Measurements from ENCODE around the gene SYT14.
"Not testable (repeated sequence)": the region's sequence is repeated elsewhere in the genome, so short reads cannot be mapped to it uniquely, and the experiment has no call there.

The SYT14 gene

GRCh38 chr1:209912306-209912705, 25.7 kb upstream of the SYT14 start:
- DNase-seq (ENCODE audit: low spot score) = no peak
- in situ Hi-C loops (cut with MboI; ENCODE audit: low pct_unique_long_range_greater_than_20kb, low sequenced_read_pairs, unreplicated experiment) = no loop called here
- no peak for TF ChIP-seq CTCF (IDR thresholded peaks at IDR 0.05; ENCODE audit: extremely low read depth, insufficient read depth, missing control alignments)

DNA sequence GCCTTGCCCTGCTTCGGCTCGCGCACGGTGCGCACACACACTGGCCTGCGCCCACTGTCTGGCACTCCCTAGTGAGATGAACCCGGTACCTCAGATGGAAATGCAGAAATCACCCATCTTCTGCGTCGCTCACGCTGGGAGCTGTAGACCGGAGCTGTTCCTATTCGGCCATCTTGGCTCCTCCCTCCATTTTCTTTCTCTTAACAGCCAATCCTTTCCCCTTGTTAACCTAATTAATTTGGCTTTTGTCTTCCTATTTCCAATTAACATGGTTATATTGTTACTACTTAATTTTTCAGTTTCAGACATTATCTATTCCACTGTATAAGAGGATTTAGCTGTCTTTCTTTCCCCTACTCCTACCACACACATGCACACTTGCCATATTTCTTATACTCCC, 18.4 kb upstream of the SYT14 start:
- in situ Hi-C loops (cut with MboI; ENCODE audit: low pct_unique_long_range_greater_than_20kb, low sequenced_read_pairs, unreplicated experiment); DNase-seq (ENCODE audit: low spot score): not testable (repeated sequence)

- DNase-seq (ENCODE audit: low spot score) = no peak
- TF ChIP-seq CTCF (IDR thresholded peaks at IDR 0.05; ENCODE audit: extremely low read depth, insufficient read depth, missing control alignments) = no peak
- in situ Hi-C loops (cut with MboI; ENCODE audit: low pct_unique_long_range_greater_than_20kb, low sequenced_read_pairs, unreplicated experiment) = no loop called here
These were observed 17.2 kb upstream of the SYT14 start for GRCh38 chr1:209920844-209921243.

DNA sequence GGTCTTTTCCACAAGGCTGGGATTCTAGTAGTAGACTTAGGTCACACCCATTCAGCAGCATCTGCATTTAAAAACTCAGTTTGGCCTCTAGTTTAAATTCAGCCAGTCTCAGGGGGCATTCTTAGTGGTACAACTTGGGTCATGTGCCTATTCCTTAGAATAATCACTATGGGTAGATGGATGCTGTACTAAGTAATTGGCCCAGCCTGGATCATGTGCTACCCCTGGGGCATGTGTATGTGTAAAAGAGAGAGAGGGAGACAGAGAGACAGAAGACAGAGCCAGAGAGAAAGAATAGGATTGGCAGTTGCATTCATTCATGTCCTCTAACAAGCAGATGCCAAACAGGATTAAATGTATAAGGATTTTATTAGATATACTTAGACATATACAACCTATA, 13.6 kb upstream of the SYT14 start:
- in situ Hi-C loops (cut with MboI; ENCODE audit: low pct_unique_long_range_greater_than_20kb, low sequenced_read_pairs, unreplicated experiment) = no loop called here
- TF ChIP-seq CTCF (IDR thresholded peaks at IDR 0.05; ENCODE audit: extremely low read depth, insufficient read depth, missing control alignments) = no peak
- DNase-seq (ENCODE audit: low spot score) = no peak

DNA sequence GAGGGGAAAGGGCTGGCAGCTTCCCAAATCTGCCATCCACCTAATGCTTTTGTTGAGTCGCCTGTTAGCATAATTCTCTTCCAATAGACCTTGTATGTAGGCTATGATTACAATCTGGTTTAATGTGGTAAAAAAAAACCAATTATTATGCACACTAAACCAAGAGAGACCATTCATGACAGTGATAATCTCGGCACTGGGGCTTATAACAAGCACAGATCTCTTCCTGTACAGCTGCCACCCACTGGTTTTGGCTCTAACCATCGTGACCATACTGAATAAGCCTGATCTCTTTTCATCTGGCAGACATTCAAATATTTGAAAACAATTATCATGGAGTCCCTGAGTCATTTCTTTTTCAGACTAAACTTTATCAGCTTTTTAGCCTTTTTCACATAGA, 12.0 kb upstream of the SYT14 start:
- no peak for DNase-seq (ENCODE audit: low spot score)
- no peak for TF ChIP-seq CTCF (IDR thresholded peaks at IDR 0.05; ENCODE audit: extremely low read depth, insufficient read depth, missing control alignments)
- in situ Hi-C loops (cut with MboI; ENCODE audit: low pct_unique_long_range_greater_than_20kb, low sequenced_read_pairs, unreplicated experiment) = no loop called here

- no peak for TF ChIP-seq CTCF (IDR thresholded peaks at IDR 0.05; ENCODE audit: extremely low read depth, insufficient read depth, missing control alignments)
- DNase-seq (ENCODE audit: low spot score) = no peak
- in situ Hi-C loops (cut with MboI; ENCODE audit: low pct_unique_long_range_greater_than_20kb, low sequenced_read_pairs, unreplicated experiment) = no loop called here
These were observed 10.6 kb upstream of the SYT14 start for GRCh38 chr1:209927466-209927865.

DNA sequence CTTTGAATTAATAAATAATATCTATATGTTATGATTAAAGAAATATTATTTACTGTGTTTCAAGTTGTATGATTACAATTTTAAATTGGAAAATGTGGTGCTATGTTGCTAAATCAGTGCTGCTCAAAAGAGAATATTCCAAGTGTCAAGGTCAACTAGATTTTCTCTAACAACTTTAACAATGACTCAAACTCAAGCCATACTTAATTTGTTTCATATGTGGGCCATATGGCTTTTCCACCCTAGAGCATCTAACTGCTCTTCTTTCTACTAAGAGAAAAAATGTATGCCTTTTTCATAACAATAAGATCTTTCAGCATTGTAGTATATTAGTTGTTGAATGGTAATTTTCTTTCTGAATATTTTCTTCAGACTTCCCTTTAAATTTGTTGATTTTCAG, 8.3 kb upstream of the SYT14 start:
- in situ Hi-C loops (cut with MboI; ENCODE audit: low pct_unique_long_range_greater_than_20kb, low sequenced_read_pairs, unreplicated experiment) = no loop called here
- DNase-seq (ENCODE audit: low spot score) = no peak
- TF ChIP-seq CTCF (IDR thresholded peaks at IDR 0.05; ENCODE audit: extremely low read depth, insufficient read depth, missing control alignments) = no peak
